Neural cell (in vitro differentiated cells): ENCODE results near the gene SLMAP. TPM values are rescaled to one million over a fixed set of nuclear protein-coding genes. Genes with fewer than 3 reads are reported as not detected.

Experiments
- H2AFZ ChIP-seq: fragments of 200-600, 300-800 bp; sonication (generic), shearing (Covaris generic); 2 replicates; pipeline ENCODE4 v1.6.0; 2014; ENCODE audit warnings: low read depth, mild to moderate bottlenecking, antibody characterized with exemption, low read length, moderate library complexity
- H3F3A ChIP-seq: fragments of 200-600 bp; shearing (Covaris generic); 2 replicates; pipeline ENCODE4 v1.6.1; 2016; ENCODE audit warnings: mild to moderate bottlenecking, moderate library complexity, mixed read lengths, antibody characterized with exemption, low read length; ENCODE audit not compliant: insufficient read depth, poor library complexity, severe bottlenecking
- H3K27ac ChIP-seq: fragments of 200-600, 300-800 bp; sonication (generic), shearing (Covaris generic); 2 replicates; pipeline ENCODE4 v1.5.1; 2014; ENCODE audit warnings: mild to moderate bottlenecking, low read length, moderate library complexity
- H3K27me3 ChIP-seq: fragments of 300-800, 200-600 bp; sonication (generic), shearing (Covaris generic); 2 replicates; pipeline ENCODE4 v1.6.0; 2014; ENCODE audit warnings: mild to moderate bottlenecking, low read depth, low read length, moderate library complexity; ENCODE audit not compliant: insufficient read depth
- H3K36me3 ChIP-seq: fragments of 300-800, 200-600 bp; sonication (generic), shearing (Covaris generic); 2 replicates; pipeline ENCODE4 v1.5.1; 2014; ENCODE audit warnings: mild to moderate bottlenecking, antibody characterized with exemption, low read length, moderate library complexity; ENCODE audit not compliant: insufficient read depth
- H3K4me2 ChIP-seq: fragments of 300-800, 200-600 bp; sonication (generic), shearing (Covaris generic); 2 replicates; pipeline ENCODE4 v1.6.0; 2014; ENCODE audit warnings: mild to moderate bottlenecking, low read length
- H3K4me3 ChIP-seq: fragments of 300-800, 200-600 bp; sonication (generic), shearing (Covaris generic); 2 replicates; pipeline ENCODE4 v1.5.1; 2014; ENCODE audit warnings: mild to moderate bottlenecking, low read length, moderate library complexity
- H3K79me2 ChIP-seq: fragments of 200-600 bp; shearing (Covaris generic); replicated peaks from 2 replicates; pipeline ENCODE4 v1.6.0; 2014; ENCODE audit warnings: mild to moderate bottlenecking, low read length, moderate library complexity; ENCODE audit not compliant: insufficient read depth
- H3K9ac ChIP-seq: fragments of 300-800, 200-600 bp; sonication (generic), shearing (Covaris generic); 2 replicates; pipeline ENCODE4 v1.6.1; 2016; ENCODE audit warnings: mild to moderate bottlenecking, low read length, mixed read lengths
- H3K9me2 ChIP-seq: fragments of 200-600 bp; shearing (Covaris generic); 2 replicates; pipeline ENCODE4 v1.6.1; 2016; ENCODE audit warnings: mild to moderate bottlenecking, low read length, mixed read lengths; ENCODE audit not compliant: insufficient read depth
- H3K9me3 ChIP-seq: fragments of 200-600, 300-800 bp; sonication (generic), shearing (Covaris generic); 2 replicates; pipeline ENCODE4 v1.6.1; 2016; ENCODE audit warnings: mild to moderate bottlenecking, mixed run types, low read length, moderate library complexity, mixed read lengths
- H4K20me1 ChIP-seq: fragments of 200-600 bp; shearing (Covaris generic); 2 replicates; pipeline ENCODE4 v1.6.1; 2016; ENCODE audit warnings: mild to moderate bottlenecking, mixed run types; ENCODE audit not compliant: insufficient read depth
- EP300 ChIP-seq: fragments of 450-650 bp; conservative IDR thresholded peaks from 2 replicates; pipeline ENCODE4 v1.6.1; 2014; ENCODE audit warnings: antibody characterized with exemption, mild to moderate bottlenecking, moderate library complexity; ENCODE audit not compliant: poor library complexity, severe bottlenecking
- EZH2 ChIP-seq: fragments of 200-600, 300-800 bp; shearing (Covaris generic), sonication (generic); IDR thresholded peaks from 2 replicates; pipeline ENCODE4 v1.6.1; 2014; ENCODE audit warnings: antibody characterized with exemption, low read length, borderline replicate concordance, mild to moderate bottlenecking; ENCODE audit not compliant: insufficient read depth, poor library complexity, severe bottlenecking
- MXI1 ChIP-seq: fragments of 450-650 bp; conservative IDR thresholded peaks from 2 replicates; pipeline ENCODE4 v1.6.1; 2014; ENCODE audit warnings: antibody characterized with exemption, mild to moderate bottlenecking; ENCODE audit not compliant: poor library complexity, severe bottlenecking
- POLR2AphosphoS5 ChIP-seq: IDR thresholded peaks from 2 replicates; pipeline ENCODE4 v1.6.1; 2012
- RAD21 ChIP-seq: fragments of 450-650 bp; conservative IDR thresholded peaks from 2 replicates; pipeline ENCODE4 v1.6.1; 2014; ENCODE audit warnings: antibody characterized with exemption, mild to moderate bottlenecking, moderate library complexity
- SMC3 ChIP-seq: fragments of 450-650 bp; conservative IDR thresholded peaks from 2 replicates; pipeline ENCODE4 v1.6.1; 2014; ENCODE audit warnings: antibody characterized with exemption, mild to moderate bottlenecking, moderate library complexity; ENCODE audit not compliant: poor library complexity
- TAF1 ChIP-seq: IDR thresholded peaks from 2 replicates; pipeline ENCODE4 v1.6.1; 2012; ENCODE audit warnings: low read depth
- polyA plus RNA-seq: library from polyadenylated mRNA; depleted of rRNA; stranded (reverse); fragments of >200 nt; gene quantifications from 2 replicates; pipeline ENCODE4 v1.2.3, GENCODE V29; 2014
- TF ChIP-seq, protein P1 (sequence below): IDR thresholded peaks from 2 replicates; pipeline ENCODE4 v1.6.1; 2012; ENCODE audit warnings: borderline replicate concordance
- TF ChIP-seq, protein P2 (sequence below): fragments of 450-650 bp; IDR thresholded peaks from 2 replicates; pipeline ENCODE4 v1.5.1; 2014; ENCODE audit warnings: antibody characterized with exemption, mild to moderate bottlenecking, moderate library complexity; ENCODE audit not compliant: poor library complexity, severe bottlenecking

The SLMAP gene
- polyA plus RNA-seq, 1 donor from 2014 or later, result 42.1 TPM

DNA sequence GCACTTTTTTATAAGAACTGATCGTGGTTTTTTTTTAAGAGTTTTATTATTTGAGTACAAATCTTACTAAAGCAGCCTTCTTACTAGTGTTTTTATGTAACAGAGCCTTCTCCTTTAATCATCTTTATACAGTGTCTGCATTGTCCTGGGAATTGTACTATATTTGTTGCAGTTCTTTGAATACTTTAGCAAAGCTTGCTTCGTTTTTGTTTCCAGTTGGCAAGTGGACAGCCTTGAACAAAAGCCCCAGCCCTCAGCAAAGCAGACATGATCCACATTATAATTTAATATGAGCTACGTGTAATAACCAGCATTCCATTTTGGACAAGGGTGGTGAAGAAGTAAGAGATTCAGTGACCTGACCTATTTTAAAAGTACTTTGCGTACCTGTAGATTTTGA, 139.9 kb downstream of the SLMAP start:
- no peaks in the 10 kb centered on the region for H3K9me2 ChIP-seq
- no peak overlapping the region for H3K27ac ChIP-seq
- H3K79me2 ChIP-seq, result no peaks in the 10 kb centered on the region
- TF ChIP-seq EZH2 (no peak), SMC3 (no peak), MXI1 (no peak), RAD21 (no peak)
- TF ChIP-seq, protein P1, sequence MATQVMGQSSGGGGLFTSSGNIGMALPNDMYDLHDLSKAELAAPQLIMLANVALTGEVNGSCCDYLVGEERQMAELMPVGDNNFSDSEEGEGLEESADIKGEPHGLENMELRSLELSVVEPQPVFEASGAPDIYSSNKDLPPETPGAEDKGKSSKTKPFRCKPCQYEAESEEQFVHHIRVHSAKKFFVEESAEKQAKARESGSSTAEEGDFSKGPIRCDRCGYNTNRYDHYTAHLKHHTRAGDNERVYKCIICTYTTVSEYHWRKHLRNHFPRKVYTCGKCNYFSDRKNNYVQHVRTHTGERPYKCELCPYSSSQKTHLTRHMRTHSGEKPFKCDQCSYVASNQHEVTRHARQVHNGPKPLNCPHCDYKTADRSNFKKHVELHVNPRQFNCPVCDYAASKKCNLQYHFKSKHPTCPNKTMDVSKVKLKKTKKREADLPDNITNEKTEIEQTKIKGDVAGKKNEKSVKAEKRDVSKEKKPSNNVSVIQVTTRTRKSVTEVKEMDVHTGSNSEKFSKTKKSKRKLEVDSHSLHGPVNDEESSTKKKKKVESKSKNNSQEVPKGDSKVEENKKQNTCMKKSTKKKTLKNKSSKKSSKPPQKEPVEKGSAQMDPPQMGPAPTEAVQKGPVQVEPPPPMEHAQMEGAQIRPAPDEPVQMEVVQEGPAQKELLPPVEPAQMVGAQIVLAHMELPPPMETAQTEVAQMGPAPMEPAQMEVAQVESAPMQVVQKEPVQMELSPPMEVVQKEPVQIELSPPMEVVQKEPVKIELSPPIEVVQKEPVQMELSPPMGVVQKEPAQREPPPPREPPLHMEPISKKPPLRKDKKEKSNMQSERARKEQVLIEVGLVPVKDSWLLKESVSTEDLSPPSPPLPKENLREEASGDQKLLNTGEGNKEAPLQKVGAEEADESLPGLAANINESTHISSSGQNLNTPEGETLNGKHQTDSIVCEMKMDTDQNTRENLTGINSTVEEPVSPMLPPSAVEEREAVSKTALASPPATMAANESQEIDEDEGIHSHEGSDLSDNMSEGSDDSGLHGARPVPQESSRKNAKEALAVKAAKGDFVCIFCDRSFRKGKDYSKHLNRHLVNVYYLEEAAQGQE, result no peak
- no peak overlapping the region for H3K4me2 ChIP-seq
- H3F3A ChIP-seq, result no peaks in the 10 kb centered on the region
- no peak overlapping the region for H3K9ac ChIP-seq
- no peaks in the 10 kb centered on the region for H3K9me3 ChIP-seq
- H3K36me3 ChIP-seq, result no peaks in the 10 kb centered on the region
- H3K27me3 ChIP-seq, result no peaks in the 10 kb centered on the region
- no peaks in the 10 kb centered on the region for H4K20me1 ChIP-seq
- H2AFZ ChIP-seq, result no peak overlapping the region
- H3K4me3 ChIP-seq, result no peak overlapping the region

DNA sequence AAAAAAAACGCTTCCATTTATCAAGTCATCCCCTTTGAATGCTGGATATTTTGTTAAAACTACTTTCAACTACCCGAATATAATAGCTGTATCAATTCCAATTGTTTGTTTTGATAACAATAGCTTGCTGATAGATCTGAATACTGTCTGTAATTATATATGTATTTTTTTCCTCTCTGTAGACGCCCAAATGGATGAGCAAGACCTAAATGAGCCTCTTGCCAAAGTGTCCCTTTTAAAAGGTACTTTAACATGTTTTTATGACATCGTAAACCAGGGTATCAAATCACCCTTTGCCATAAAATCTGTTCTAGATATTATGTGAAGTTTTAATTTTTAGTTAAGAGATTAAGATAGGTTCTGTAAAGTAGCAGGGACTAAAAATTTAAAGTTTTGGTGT, 140.6 kb downstream of the SLMAP start:
- Histone ChIP-seq H3K79me2 (no peaks in the 10 kb centered on the region), H3K27ac (no peak overlapping the region), H3K27me3 (no peaks in the 10 kb centered on the region), H3K9me3 (no peaks in the 10 kb centered on the region), H3K9ac (no peak overlapping the region), H3K4me3 (no peak overlapping the region), H3K36me3 (no peaks in the 10 kb centered on the region), H3F3A (no peaks in the 10 kb centered on the region), H3K4me2 (no peak overlapping the region), H2AFZ (no peak overlapping the region), H4K20me1 (no peaks in the 10 kb centered on the region), H3K9me2 (no peaks in the 10 kb centered on the region)
- TF ChIP-seq EP300 (no peak), MXI1 (no peak), POLR2AphosphoS5 (no peak), RAD21 (no peak), TAF1 (no peak), EZH2 (no peak), SMC3 (no peak)
- TF ChIP-seq, protein P2, sequence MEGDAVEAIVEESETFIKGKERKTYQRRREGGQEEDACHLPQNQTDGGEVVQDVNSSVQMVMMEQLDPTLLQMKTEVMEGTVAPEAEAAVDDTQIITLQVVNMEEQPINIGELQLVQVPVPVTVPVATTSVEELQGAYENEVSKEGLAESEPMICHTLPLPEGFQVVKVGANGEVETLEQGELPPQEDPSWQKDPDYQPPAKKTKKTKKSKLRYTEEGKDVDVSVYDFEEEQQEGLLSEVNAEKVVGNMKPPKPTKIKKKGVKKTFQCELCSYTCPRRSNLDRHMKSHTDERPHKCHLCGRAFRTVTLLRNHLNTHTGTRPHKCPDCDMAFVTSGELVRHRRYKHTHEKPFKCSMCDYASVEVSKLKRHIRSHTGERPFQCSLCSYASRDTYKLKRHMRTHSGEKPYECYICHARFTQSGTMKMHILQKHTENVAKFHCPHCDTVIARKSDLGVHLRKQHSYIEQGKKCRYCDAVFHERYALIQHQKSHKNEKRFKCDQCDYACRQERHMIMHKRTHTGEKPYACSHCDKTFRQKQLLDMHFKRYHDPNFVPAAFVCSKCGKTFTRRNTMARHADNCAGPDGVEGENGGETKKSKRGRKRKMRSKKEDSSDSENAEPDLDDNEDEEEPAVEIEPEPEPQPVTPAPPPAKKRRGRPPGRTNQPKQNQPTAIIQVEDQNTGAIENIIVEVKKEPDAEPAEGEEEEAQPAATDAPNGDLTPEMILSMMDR, result no peak
- TF ChIP-seq, protein P1, result no peak
